Thymus (tissue), 11 donors: ENCODE results near the gene GSK3B. TPM values are rescaled to one million over a fixed set of nuclear protein-coding genes. Genes with fewer than 3 reads are reported as not detected.

Experiments used
- DNase-seq, 9 donors: peaks; one replicate each; pipeline ENCODE4 v3.0.0-alpha.2; 2013; ENCODE audit warnings: low spot score in 9 of 9, low read depth in 6 of 9, missing footprints in 1 of 9
- H3K27ac ChIP-seq, 2 donors: one replicate each; pipeline ENCODE4 v1.5.1; 2013; ENCODE audit warnings: control low read depth in 1 of 2, low read depth in 1 of 2, low read length in 1 of 2, mild to moderate bottlenecking in 1 of 2, moderate library complexity in 1 of 2
- H3K27me3 ChIP-seq, 2 donors: one replicate each; pipeline ENCODE4 v1.5.1; 2013; ENCODE audit warnings: low read length in 1 of 2; ENCODE audit not compliant: control insufficient read depth in 2 of 2, insufficient read depth in 1 of 2
- H3K36me3 ChIP-seq, 2 donors: one replicate each; pipeline ENCODE4 v1.5.1; 2013; ENCODE audit warnings: low read length in 1 of 2, mild to moderate bottlenecking in 1 of 2, moderate library complexity in 1 of 2; ENCODE audit not compliant: control insufficient read depth in 2 of 2, insufficient read depth in 2 of 2
- H3K4me1 ChIP-seq, 2 donors: one replicate each; pipeline ENCODE4 v1.5.1; 2013; ENCODE audit warnings: low read length in 2 of 2; ENCODE audit not compliant: control insufficient read depth in 2 of 2, insufficient read depth in 2 of 2
- H3K4me3 ChIP-seq, 2 donors: one replicate each; pipeline ENCODE4 v1.5.1; 2013; ENCODE audit warnings: low read length in 2 of 2, control low read depth in 1 of 2, mild to moderate bottlenecking in 1 of 2
- H3K9me3 ChIP-seq, 2 donors: one replicate each; pipeline ENCODE4 v1.5.1; 2013; ENCODE audit warnings: low read length in 1 of 2, mild to moderate bottlenecking in 1 of 2; ENCODE audit not compliant: control insufficient read depth in 2 of 2, insufficient read depth in 1 of 2
- whole genome bisulfite sequencing: extraction: QIAGEN DNeasy Blood & Tissue Kit; methylation state at CpG from one replicate; pipeline ENCODE4 v1.1.7; 2013; 5-methylcytosine and 5-hydroxymethylcytosine counted together
- polyA plus RNA-seq: library from polyadenylated mRNA; stranded (reverse); fragments of 200-250 nt; gene quantifications from one replicate; pipeline ENCODE4 v1.2.3, GENCODE V29; 2013
- total RNA-seq: library from RNA; stranded (reverse); fragments of 120-200 nt; gene quantifications from one replicate; pipeline ENCODE4 v1.2.4, GENCODE V29; 2013
- donor health status: healthy.

Gene GSK3B
- total and polyA plus RNA-seq, 2 donors: 10.9 to 34.0 TPM

DNA sequence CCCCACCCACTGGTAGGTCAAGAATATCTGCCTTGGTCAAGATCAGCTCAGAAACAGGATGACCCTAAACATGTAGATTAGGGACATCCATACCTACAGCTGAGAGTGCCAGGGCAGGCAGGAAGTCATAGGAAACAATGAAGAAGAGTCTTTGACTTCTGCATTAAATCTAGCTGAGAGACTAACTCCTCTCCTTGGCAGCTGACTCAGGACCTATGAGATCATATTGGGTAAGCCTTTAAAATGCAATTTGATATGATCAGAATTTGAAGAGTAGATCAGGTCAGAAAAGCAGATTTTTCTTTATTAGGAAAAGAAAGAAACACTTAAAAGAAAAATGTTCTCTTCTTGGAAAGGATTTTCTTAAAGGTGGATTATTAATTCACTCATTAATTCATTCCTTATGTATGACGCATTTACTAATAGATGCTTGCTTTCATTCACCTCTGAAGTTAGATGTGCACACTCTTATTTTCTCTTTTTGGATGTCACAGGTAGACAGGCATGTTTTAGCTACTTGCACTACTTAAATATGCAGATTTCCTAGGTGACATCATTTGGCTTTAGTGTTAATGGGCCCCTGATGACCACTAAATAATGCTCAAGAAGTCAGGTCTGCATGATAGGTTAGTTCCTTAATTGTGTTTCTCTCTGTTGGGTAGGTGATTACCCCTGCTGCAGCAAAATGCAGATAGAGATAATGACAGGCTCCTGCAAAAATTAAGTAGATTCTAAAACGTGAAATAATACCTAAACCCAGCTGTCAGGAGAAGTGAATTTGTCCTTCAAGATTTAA lies 35.7 kb upstream of the GSK3B start:
- WGBS: 97% methylated on average over 2 of the region's 2 CpGs

DNA sequence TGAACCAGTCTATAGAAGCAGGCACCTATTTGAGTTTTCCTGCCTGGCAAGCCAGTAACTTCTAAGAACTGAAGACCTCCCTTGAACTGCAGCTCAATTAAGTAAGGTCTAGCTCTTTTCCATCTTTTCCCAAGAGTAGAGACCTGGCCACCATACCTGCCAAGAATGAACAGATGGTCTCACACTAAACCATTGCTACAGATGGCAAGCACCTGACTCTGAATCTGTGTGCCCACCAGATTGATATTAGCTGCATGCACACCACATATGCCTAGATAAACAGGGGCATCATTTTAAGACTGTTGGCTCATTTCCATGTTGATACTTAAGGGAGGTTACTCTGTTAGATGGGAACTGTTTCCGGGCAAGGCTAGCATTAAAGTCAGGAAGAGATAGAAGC lies 34.8 kb upstream of the GSK3B start:
- Histone ChIP-seq H3K36me3 (no peaks in the 10 kb centered on the region), H3K4me3 (no peak overlapping the region), H3K9me3 (no peaks in the 10 kb centered on the region), H3K27ac (no peak overlapping the region), H3K4me1 (peaks cover 0 to 8% of the 10 kb centered on the region in 2 donors), H3K27me3 (no peaks in the 10 kb centered on the region)
- 96% methylated on average over 1 of the region's 1 CpG for WGBS
- no peak for DNase-seq

More for the DNA sequence above, 35.7 kb upstream of the GSK3B start:
- no peak for DNase-seq
- H3K4me1 ChIP-seq: peaks cover 0 to 8% of the 10 kb centered on the region in 2 donors
- H3K9me3 ChIP-seq: no peaks in the 10 kb centered on the region
- no peaks in the 10 kb centered on the region for H3K36me3 ChIP-seq
- H3K27ac ChIP-seq: no peak overlapping the region
- no peaks in the 10 kb centered on the region for H3K27me3 ChIP-seq
- H3K4me3 ChIP-seq: no peak overlapping the region

DNA sequence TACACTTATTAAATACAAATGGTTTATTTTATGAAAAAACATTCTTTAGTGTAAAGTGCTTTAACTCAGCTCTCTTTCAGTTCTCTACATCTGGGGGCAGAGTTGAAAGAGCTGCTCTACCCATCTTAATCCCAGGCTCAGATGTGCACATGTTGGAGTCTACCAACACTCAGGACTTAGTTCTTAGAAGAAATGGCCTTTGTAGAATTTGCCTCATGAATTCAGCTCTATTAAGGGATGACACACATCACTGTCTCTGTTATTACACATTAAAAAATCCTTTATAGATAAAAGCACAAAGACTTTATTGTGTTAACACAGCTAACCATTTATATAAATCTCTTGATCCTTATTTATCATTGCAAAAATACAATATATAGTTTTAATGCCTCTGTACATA lies 31.7 kb upstream of the GSK3B start:
- Histone ChIP-seq H3K9me3 (no peaks in the 10 kb centered on the region), H3K36me3 (no peaks in the 10 kb centered on the region), H3K4me1 (peaks cover 0 to 8% of the 10 kb centered on the region in 2 donors), H3K27me3 (no peaks in the 10 kb centered on the region), H3K27ac (no peak overlapping the region), H3K4me3 (no peak overlapping the region)
- DNase-seq: no peak

DNA sequence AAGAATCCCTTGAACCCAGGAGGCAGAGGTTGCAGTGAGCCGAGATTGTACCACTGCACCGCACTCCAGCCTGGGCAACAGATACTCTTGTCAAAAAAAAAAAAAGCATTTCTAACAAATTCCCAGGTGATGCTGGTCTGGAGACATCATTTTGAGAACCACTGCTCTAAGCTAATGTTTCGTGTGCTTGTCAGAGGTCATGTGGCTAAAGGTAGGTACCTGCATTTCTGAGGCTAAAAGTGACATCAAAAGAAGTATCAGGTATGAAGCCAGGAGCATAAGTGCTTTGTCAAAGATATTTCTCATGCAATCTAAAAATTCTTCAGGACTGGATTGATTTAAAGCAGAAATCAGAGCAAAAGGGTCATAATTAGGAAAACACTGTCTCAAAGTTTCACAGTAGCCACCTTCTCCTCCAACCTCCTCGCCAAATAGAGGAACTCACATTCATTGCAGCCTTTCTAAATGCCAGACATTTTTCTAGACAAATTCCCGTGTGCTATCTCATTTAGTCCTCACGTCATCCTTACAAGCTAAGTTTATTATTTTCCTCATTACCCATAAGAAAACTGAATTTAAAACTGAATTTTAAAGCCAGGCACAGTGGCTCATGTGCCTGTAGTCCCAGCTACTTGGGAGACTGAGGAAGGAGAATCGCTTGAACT lies 25.7 kb upstream of the GSK3B start:
- peaks cover 0 to 3% of the 10 kb centered on the region in 2 donors for H3K9me3 ChIP-seq
- no peaks in the 10 kb centered on the region for H3K4me1 ChIP-seq
- no peak overlapping the region for H3K4me3 ChIP-seq
- DNase-seq: no peak
- no peaks in the 10 kb centered on the region for H3K36me3 ChIP-seq
- H3K27ac ChIP-seq: no peak overlapping the region
- WGBS: 97% methylated on average over 7 of the region's 7 CpGs
- H3K27me3 ChIP-seq: no peaks in the 10 kb centered on the region

DNA sequence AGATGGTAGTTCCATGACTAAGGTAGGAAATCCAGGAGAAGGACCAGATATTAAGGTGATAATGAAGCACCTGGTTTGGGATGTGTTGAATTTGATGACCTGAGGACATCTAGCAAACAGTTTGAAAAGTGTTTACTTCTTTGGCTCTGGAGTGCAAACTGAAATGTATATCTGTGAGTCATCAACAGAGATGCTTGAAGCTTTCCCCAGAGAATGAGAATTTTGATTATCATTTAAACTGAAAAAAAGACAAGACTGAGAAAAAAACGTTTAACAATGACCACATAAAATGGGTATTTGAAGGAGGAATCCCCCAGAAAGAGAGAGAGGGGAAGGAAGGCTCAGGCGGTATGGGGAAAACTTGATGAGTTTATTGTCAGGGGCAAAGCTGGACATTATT lies 20.7 kb upstream of the GSK3B start:
- Histone ChIP-seq H3K36me3 (no peaks in the 10 kb centered on the region), H3K4me3 (no peak overlapping the region), H3K9me3 (peaks cover 0 to 3% of the 10 kb centered on the region in 2 donors), H3K27me3 (no peaks in the 10 kb centered on the region), H3K27ac (no peak overlapping the region), H3K4me1 (no peaks in the 10 kb centered on the region)
- WGBS: 76% methylated on average over 2 of the region's 2 CpGs
- DNase-seq: no peak

DNA sequence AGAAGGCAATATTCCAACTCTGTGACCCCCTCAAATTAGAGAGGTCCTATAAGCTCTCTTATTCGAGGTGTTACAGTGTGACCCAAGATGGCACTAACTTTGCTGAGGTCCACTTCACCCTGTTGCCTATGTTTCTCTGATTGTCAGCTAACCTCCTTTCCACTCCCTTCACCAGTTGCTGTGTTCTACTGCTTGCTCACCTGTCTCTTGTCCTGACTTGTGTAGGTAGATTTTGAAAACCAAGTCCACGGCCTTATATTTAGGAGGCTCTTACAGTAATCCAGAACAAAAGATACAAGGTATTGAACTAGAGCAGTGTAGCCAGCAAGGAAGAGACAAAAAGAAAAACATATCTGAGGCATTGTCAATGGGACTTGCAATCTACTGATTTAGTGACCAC lies 20.1 kb upstream of the GSK3B start:
- no peaks in the 10 kb centered on the region for H3K27me3 ChIP-seq
- no peak for DNase-seq
- H3K9me3 ChIP-seq: no peaks in the 10 kb centered on the region
- no peaks in the 10 kb centered on the region for H3K36me3 ChIP-seq
- H3K4me3 ChIP-seq: no peak overlapping the region
- H3K27ac ChIP-seq: no peak overlapping the region
- WGBS: 98% methylated on average over 2 of the region's 2 CpGs
- H3K4me1 ChIP-seq: no peaks in the 10 kb centered on the region

DNA sequence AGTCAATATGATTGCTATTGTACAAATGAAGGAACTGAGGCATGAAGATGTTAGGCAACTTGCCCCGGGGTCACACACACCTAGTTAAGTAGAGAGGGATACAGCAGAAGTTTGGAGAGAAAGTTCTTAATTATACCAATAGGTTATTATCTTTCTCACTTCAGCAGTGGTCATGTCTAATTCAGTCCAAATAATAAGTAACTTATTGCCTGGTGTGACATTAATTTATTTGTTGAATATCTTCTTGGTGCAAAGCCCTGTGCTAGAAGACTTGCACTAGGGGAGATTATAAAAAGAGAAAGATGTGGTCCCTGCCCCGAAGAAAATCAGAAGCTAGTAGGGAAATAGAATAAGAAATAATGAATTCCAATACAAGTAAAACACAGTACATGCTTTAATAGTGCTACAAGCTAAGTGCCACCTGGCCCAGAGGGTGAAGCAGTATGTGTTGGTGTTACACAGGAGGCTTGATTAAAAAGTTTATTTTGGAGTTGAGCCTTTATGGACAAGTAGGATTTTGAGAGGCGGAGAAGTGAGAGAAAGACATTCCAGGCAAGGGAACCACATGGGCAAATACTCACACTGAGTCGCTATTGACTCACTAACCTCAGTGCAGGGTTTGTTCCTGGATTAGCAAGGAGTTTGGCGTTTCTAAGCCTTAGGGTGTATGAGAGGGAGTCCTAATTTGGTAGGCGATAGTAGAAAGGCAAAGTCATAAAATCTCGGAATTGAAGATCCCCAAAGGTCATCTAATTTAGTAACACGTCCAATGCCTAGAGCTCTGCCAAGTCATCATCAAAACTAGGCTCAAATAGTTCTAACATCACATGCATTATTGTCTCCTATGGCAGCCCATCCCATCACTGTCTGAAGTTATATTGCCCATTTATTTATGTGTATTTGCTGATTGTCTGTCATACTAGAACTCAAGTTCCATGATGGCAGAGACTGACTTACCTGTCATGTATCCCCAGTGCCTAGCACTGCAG lies 19.2 kb upstream of the GSK3B start:
- WGBS: 86% methylated on average over 8 of the region's 8 CpGs
- no peaks in the 10 kb centered on the region for H3K9me3 ChIP-seq
- H3K36me3 ChIP-seq: no peaks in the 10 kb centered on the region
- peaks cover under 1 to 3% of the 10 kb centered on the region in 2 donors for H3K4me1 ChIP-seq
- H3K27ac ChIP-seq: no peak overlapping the region
- no peak overlapping the region for H3K4me3 ChIP-seq
- DNase-seq: no peak
- no peaks in the 10 kb centered on the region for H3K27me3 ChIP-seq

DNA sequence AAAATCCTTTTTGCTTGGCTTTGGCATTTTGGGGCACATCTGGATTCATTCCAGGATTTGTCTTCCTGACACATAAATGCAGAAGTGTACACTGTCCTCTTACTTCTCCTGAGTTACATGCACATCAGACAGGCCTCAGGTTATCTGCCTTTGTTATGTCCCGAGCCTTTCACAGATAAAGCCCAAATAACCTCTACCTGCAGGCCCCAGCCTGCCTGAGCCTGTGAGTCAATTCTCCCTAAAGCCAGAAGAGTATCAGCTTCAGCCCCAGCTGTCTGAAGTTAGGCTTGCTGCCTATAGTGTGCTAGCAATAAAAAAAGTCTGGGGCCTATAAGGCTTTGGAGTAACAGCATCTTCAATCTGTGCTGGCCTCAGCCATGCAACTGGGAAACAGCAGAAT lies 17.7 kb upstream of the GSK3B start:
- Histone ChIP-seq H3K36me3 (no peaks in the 10 kb centered on the region), H3K27ac (peak overlapping the region in 1 of 2 donors; percentile 49), H3K9me3 (no peaks in the 10 kb centered on the region), H3K4me3 (no peak overlapping the region), H3K4me1 (peaks cover 3% of the 10 kb centered on the region in 2 donors), H3K27me3 (no peaks in the 10 kb centered on the region)
- peak in 1 of 9 donors; percentile 18 for DNase-seq
- WGBS: 98% methylated on average over 1 of the region's 1 CpG
